HepG2 (cell line): ENCODE data around the gene NLRC4. TPM values are rescaled to one million over a fixed set of nuclear protein-coding genes. Genes with fewer than 3 reads are reported as not detected.

Experiments
- ATAC-seq: fragments of 200-7000 bp; cut with Tn5 transposase; 3 replicates; pipeline ENCODE4 v1.9.1; 2020; ENCODE audit warnings: mild to moderate bottlenecking, moderate library complexity
- BruUV-seq: library from RNA; stranded (reverse); fragments of 400-500 nt; replicated peaks from 2 replicates; lab custom pipeline; 2021; lab: Mats Ljungman, UMichigan
- CTCF ChIA-PET: fragments of 300-600 bp; formaldehyde crosslinking; extraction: SDS; loops from one replicate; lab custom pipeline; 2021; ENCODE audit warnings: low total read pairs, inconsistent platforms, low intra/inter-chr PET ratio; lab: Yijun Ruan, JAX
- POLR2A ChIA-PET: fragments of 350-600 bp; sonication (Branson Sonifier 250); formaldehyde crosslinking; loops from one replicate; lab custom pipeline; 2020; ENCODE audit warnings: antibody characterized with exemption, inconsistent platforms; lab: Yijun Ruan, JAX
- DNase-seq: peaks from one replicate; pipeline ENCODE4 v3.0.0-alpha.2; 2015; ENCODE audit warnings: low spot score
- FAIRE-seq: peaks from 3 replicates; lab custom pipeline; 2011; peaks lifted over from hg19 to GRCh38; lab: Jason Lieb, UNC
- H2AFZ ChIP-seq: one replicate; pipeline ENCODE4 v1.6.1; 2011; ENCODE audit warnings: low read length, inconsistent platforms
- H3K27ac ChIP-seq: fragments of 300-600 bp; 3 replicates; pipeline ENCODE4 v1.8.0; 2011; ENCODE audit warnings: mixed run types, mild to moderate bottlenecking, mixed read lengths, low read length, inconsistent platforms; ENCODE audit not compliant: insufficient read depth; ENCODE audit errors: extremely low read length
- H3K27me3 ChIP-seq, 2 experiments: fragments of 200-600 bp in 1 of 2; 2 replicates in 1 of 2; 3 replicates in 1 of 2; pipeline versions ENCODE4 v1.6.0 to v1.8.0; 2011; ENCODE audit warnings: low read length in 2 of 2, mild to moderate bottlenecking in 2 of 2, moderate library complexity in 2 of 2, inconsistent platforms in 1 of 2; ENCODE audit not compliant: insufficient read depth in 2 of 2, control insufficient read depth in 1 of 2
- H3K36me3 ChIP-seq, 2 experiments: fragments of 200-600 bp in 1 of 2; replicated peaks in 1 of 2; 2 replicates in 1 of 2; 3 replicates in 1 of 2; pipeline versions ENCODE4 v1.5.1 to v1.8.0; 2011; ENCODE audit warnings: low read length in 2 of 2, inconsistent platforms in 1 of 2; ENCODE audit not compliant: insufficient read depth in 2 of 2, control insufficient read depth in 1 of 2
- H3K4me1 ChIP-seq: 2 replicates; pipeline ENCODE4 v1.5.1; 2012; ENCODE audit warnings: low read length, inconsistent platforms; ENCODE audit not compliant: insufficient read depth
- H3K4me2 ChIP-seq: 2 replicates; pipeline ENCODE4 v1.6.0; 2011; ENCODE audit warnings: low read depth, low read length, inconsistent platforms
- H3K4me3 ChIP-seq, 3 experiments: fragments of 200-600 bp in 1 of 3; sonication (generic), shearing (Covaris generic) in 1 of 3; replicated peaks in 1 of 3; 2 replicates each; pipeline ENCODE4 v1.5.1; 2011 to 2016; ENCODE audit warnings: low read length in 3 of 3, inconsistent platforms in 2 of 3, low read depth in 2 of 3, mild to moderate bottlenecking in 2 of 3, control low read depth in 1 of 3, mixed read lengths in 1 of 3; ENCODE audit not compliant: insufficient read depth in 1 of 3
- H3K79me2 ChIP-seq: one replicate; pipeline ENCODE4 v1.6.1; 2011; ENCODE audit warnings: low read length, inconsistent platforms; ENCODE audit not compliant: insufficient read depth
- H3K9ac ChIP-seq: 2 replicates; pipeline ENCODE4 v1.6.0; 2011; ENCODE audit warnings: mild to moderate bottlenecking, low read depth, low read length, inconsistent platforms; ENCODE audit not compliant: insufficient read depth
- H3K9me3 ChIP-seq: 2 replicates; pipeline ENCODE4 v1.5.1; 2012; ENCODE audit warnings: mild to moderate bottlenecking, low read length
- H4K20me1 ChIP-seq: 2 replicates; pipeline ENCODE4 v1.6.0; 2011; ENCODE audit warnings: inconsistent platforms, mild to moderate bottlenecking, low read length, moderate library complexity; ENCODE audit not compliant: insufficient read depth
- ELF1 ChIP-seq: sonication (generic); formaldehyde crosslinking; IDR thresholded peaks from 2 replicates; pipeline ENCODE4 v1.4.0; 2020; ENCODE audit warnings: missing genetic modification reagents
- FOXK2 ChIP-seq: fragments of 450-650 bp; IDR thresholded peaks from 2 replicates; pipeline ENCODE4 v1.6.1; 2016
- PBX3 ChIP-seq: sonication (generic); formaldehyde crosslinking; IDR thresholded peaks from 2 replicates; pipeline ENCODE4 v1.8.1; 2023; ENCODE audit warnings: missing genetic modification reagents, inconsistent platforms, borderline replicate concordance
- PLSCR1 ChIP-seq: sonication (generic); formaldehyde crosslinking; IDR thresholded peaks from 2 replicates; pipeline ENCODE4 v1.5.0; 2020; ENCODE audit warnings: missing genetic modification reagents, mild to moderate bottlenecking, borderline replicate concordance
- TEAD2 ChIP-seq: sonication (generic); formaldehyde crosslinking; IDR thresholded peaks from 2 replicates; pipeline ENCODE4 v1.9.0; 2021; ENCODE audit warnings: missing genetic modification reagents
- ZNF281 ChIP-seq: sonication (generic); formaldehyde crosslinking; IDR thresholded peaks from 2 replicates; pipeline ENCODE4 v1.4.0; 2020; ENCODE audit warnings: missing genetic modification reagents, borderline replicate concordance
- ZNF337 ChIP-seq: sonication (generic); formaldehyde crosslinking; IDR thresholded peaks from 2 replicates; pipeline ENCODE4 v1.5.1; 2020; ENCODE audit warnings: missing genetic modification reagents, low read depth, mild to moderate bottlenecking, borderline replicate concordance
- ZNF609 ChIP-seq: sonication (generic); formaldehyde crosslinking; IDR thresholded peaks from 2 replicates; pipeline ENCODE4 v1.4.0; 2020; ENCODE audit warnings: mild to moderate bottlenecking, missing genetic modification reagents, borderline replicate concordance
- ZNF678 ChIP-seq: sonication (generic); formaldehyde crosslinking; IDR thresholded peaks from 2 replicates; pipeline ENCODE4 v1.4.0; 2020; ENCODE audit warnings: mild to moderate bottlenecking, missing genetic modification reagents
- ZNF768 ChIP-seq: sonication (generic); formaldehyde crosslinking; IDR thresholded peaks from 2 replicates; pipeline ENCODE4 v1.4.0; 2020; ENCODE audit warnings: missing genetic modification reagents
- ZSCAN29 ChIP-seq: sonication (generic); formaldehyde crosslinking; conservative IDR thresholded peaks from 2 replicates; pipeline ENCODE4 v1.4.0; 2020; ENCODE audit warnings: mild to moderate bottlenecking, missing genetic modification reagents
- WGBS: methylation state at CpG from one replicate; pipeline ENCODE4 v1.1.6; 2017; ENCODE audit warnings: low lambda C conversion rate; 5-methylcytosine and 5-hydroxymethylcytosine counted together
- in situ Hi-C: cut with HindIII; loops from 2 replicates; pipeline ENCODE4 v1.10.0; 2017; ENCODE audit warnings: low pct_unique_long_range_greater_than_20kb; ENCODE audit not compliant: extremely low pct_ligation_motif_present
- intact Hi-C: fragments of 100-400 bp; cut with micrococcal nuclease; formaldehyde crosslinking; loops from one replicate; pipeline ENCODE4 v1.10.0; 2022; ENCODE audit not compliant: unreplicated experiment
- polyA plus RNA-seq, 8 experiments: library from polyadenylated mRNA; depleted of rRNA in 3 of 8; stranded (reverse) in 7 of 8; unstranded in 1 of 8; fragments of >200 nt; fragmentation: Illumina TruSeq in 4 of 8; extraction: Trizol in 4 of 8; gene quantifications; 2 replicates each; pipeline versions ENCODE4 v1.2.1 to v1.2.3, GENCODE V29; 2011 to 2016; ENCODE audit warnings: low read depth in 4 of 8, missing spikeins in 1 of 8, mixed read lengths in 1 of 8; ENCODE audit not compliant: insufficient read depth in 1 of 8
- total RNA-seq, 5 experiments: library from RNA; depleted of rRNA; stranded (reverse); fragments of >200 nt; fragmentation: Illumina TruSeq; extraction: Trizol; gene quantifications; 2 replicates each; pipeline ENCODE4 v1.2.3, GENCODE V29; 2016; ENCODE audit warnings: low read depth in 1 of 5

The NLRC4 gene
- total and polyA plus RNA-seq, 2 of the 13 experiments (the other 11 are each of a cell fraction or from before 2014, with no cell fraction given) = 0.15 to 0.29 TPM

GRCh38 chr2:32260376-32260775 is 4.3 kb downstream of the NLRC4 start (continued):
- TF ChIP-seq PLSCR1 (no peak), ZNF337 (CRISPR knock-in tag) (no peak), PBX3 (CRISPR knock-in tag) (no peak), ELF1 (no peak), FOXK2 (no peak)

- no peak overlapping the region for H3K4me3 ChIP-seq
- H3K9ac ChIP-seq = no peak overlapping the region
- DNase-seq = no peak
- in situ Hi-C loops = no loop called here
- H3K4me1 ChIP-seq = peaks cover 23% of the 10 kb centered on the region
- FAIRE-seq = no peak
- H3K4me2 ChIP-seq = no peak overlapping the region
- intact Hi-C loops = no loop called here
- no peaks in the 10 kb centered on the region for H3K36me3 ChIP-seq
- no peak for ATAC-seq
- H2AFZ ChIP-seq = no peak overlapping the region
- H4K20me1 ChIP-seq = no peaks in the 10 kb centered on the region
- no peaks in the 10 kb centered on the region for H3K9me3 ChIP-seq
- H3K27me3 ChIP-seq = peaks cover 0 to 1% of the 10 kb centered on the region in 2 experiments; a peak in 2 of 5 replicates
- H3K27ac ChIP-seq = no peak overlapping the region
- no TSS peak for BruUV-seq
- ChIA-PET POLR2A (no interaction called here), CTCF (no interaction called here)
- H3K79me2 ChIP-seq = no peaks in the 10 kb centered on the region
- WGBS = 66% methylated on average over 13 of the region's 13 CpGs
- peak; percentile 11; the same call in 1 of the 2 replicates for TF ChIP-seq ZNF281 (CRISPR knock-in tag)
- no peak for TF ChIP-seq ZNF678 (CRISPR knock-in tag)
- no peak for TF ChIP-seq TEAD2 (CRISPR knock-in tag)
- no peak for TF ChIP-seq ZNF609
- no peak for TF ChIP-seq ZSCAN29 (CRISPR knock-in tag)
- TF ChIP-seq ZNF768 (CRISPR knock-in tag) = peak; percentile 24; the same call in 1 of the 2 replicates
Observed at GRCh38 chr2:32258242-32258641, 6.4 kb downstream of the NLRC4 start.
